GM10847 (cell line): Measurements from ENCODE around the gene CLEC17A.

Experiments used
- POLR2A ChIP-seq: IDR thresholded peaks from 2 replicates; pipeline ENCODE4 v1.6.1; 2011; ENCODE audit not compliant: insufficient read length; ENCODE audit errors: extremely low read depth

The CLEC17A gene

GRCh38 chr19:14556662-14557188, 26.2 kb upstream of the CLEC17A start:
- TF ChIP-seq POLR2A, result no peak

- no peak for TF ChIP-seq POLR2A
Observed at GRCh38 chr19:14558370-14559066, 24.4 kb upstream of the CLEC17A start.

GRCh38 chr19:14559916-14560775, 22.7 kb upstream of the CLEC17A start:
- no peak for TF ChIP-seq POLR2A

GRCh38 chr19:14560776-14561108, 22.1 kb upstream of the CLEC17A start:
- no peak for TF ChIP-seq POLR2A

- TF ChIP-seq POLR2A, result no peak
Observed at GRCh38 chr19:14561249-14561648, 21.6 kb upstream of the CLEC17A start.

GRCh38 chr19:14561847-14562351, 21.0 kb upstream of the CLEC17A start:
- no peak for TF ChIP-seq POLR2A

- no peak for TF ChIP-seq POLR2A
Observed at GRCh38 chr19:14562660-14563589, 20.0 kb upstream of the CLEC17A start.

GRCh38 chr19:14563590-14563926, 19.3 kb upstream of the CLEC17A start:
- TF ChIP-seq POLR2A, result no peak

- TF ChIP-seq POLR2A, result no peak
Observed at GRCh38 chr19:14563989-14564651, 18.8 kb upstream of the CLEC17A start.

- TF ChIP-seq POLR2A, result no peak
Observed at GRCh38 chr19:14565298-14565679, 17.6 kb upstream of the CLEC17A start.

- no peak for TF ChIP-seq POLR2A
Observed at GRCh38 chr19:14565765-14566711, 16.8 kb upstream of the CLEC17A start.

- TF ChIP-seq POLR2A, result no peak
Observed at GRCh38 chr19:14566712-14567077, 16.2 kb upstream of the CLEC17A start.

- TF ChIP-seq POLR2A, result no peak
Observed at GRCh38 chr19:14567079-14567478, 15.8 kb upstream of the CLEC17A start.
